KOPT-K1 (cell line): ENCODE data around the gene WNT7A.

Source experiments
- H3K27ac ChIP-seq: fragments of 200-600 bp; sonication (generic); 2 replicates; pipeline ENCODE4 v1.5.1; 2016; ENCODE audit warnings: antibody characterized with exemption, mild to moderate bottlenecking, low read depth, low read length; ENCODE audit not compliant: poor library complexity, severe bottlenecking
- H3K36me3 ChIP-seq: fragments of 200-600 bp; sonication (generic); 2 replicates; pipeline ENCODE4 v1.5.1; 2017; ENCODE audit warnings: antibody characterized with exemption, mild to moderate bottlenecking, low read length, moderate library complexity; ENCODE audit not compliant: insufficient read depth
- H3K9me3 ChIP-seq: fragments of 200-600 bp; sonication (generic); 2 replicates; pipeline ENCODE4 v1.5.1; 2017; ENCODE audit warnings: antibody characterized with exemption, low read length, mild to moderate bottlenecking; ENCODE audit not compliant: insufficient read depth, poor library complexity, severe bottlenecking

Gene WNT7A

GRCh38 chr3:13849018-13849417, 30.9 kb downstream of the WNT7A start:
- Histone ChIP-seq H3K9me3 (no peaks in the 10 kb centered on the region), H3K27ac (no peak overlapping the region), H3K36me3 (no peaks in the 10 kb centered on the region)

GRCh38 chr3:13846716-13847570, 32.9 kb downstream of the WNT7A start:
- H3K27ac ChIP-seq, result no peak overlapping the region
- H3K9me3 ChIP-seq, result no peaks in the 10 kb centered on the region
- no peaks in the 10 kb centered on the region for H3K36me3 ChIP-seq

- H3K27ac ChIP-seq, result no peak overlapping the region
- H3K36me3 ChIP-seq, result no peaks in the 10 kb centered on the region
- no peaks in the 10 kb centered on the region for H3K9me3 ChIP-seq
Measured at GRCh38 chr3:13846238-13846637, 33.6 kb downstream of the WNT7A start.

- no peaks in the 10 kb centered on the region for H3K9me3 ChIP-seq
Measured at GRCh38 chr3:13845806-13846205, 34.1 kb downstream of the WNT7A start.

GRCh38 chr3:13844911-13845310, 35.0 kb downstream of the WNT7A start:
- no peaks in the 10 kb centered on the region for H3K36me3 ChIP-seq
- H3K9me3 ChIP-seq, result no peaks in the 10 kb centered on the region
- H3K27ac ChIP-seq, result no peak overlapping the region

More at GRCh38 chr3:13845806-13846205, 34.1 kb downstream of the WNT7A start:
- no peak overlapping the region for H3K27ac ChIP-seq
- H3K36me3 ChIP-seq, result no peaks in the 10 kb centered on the region

- H3K36me3 ChIP-seq, result no peaks in the 10 kb centered on the region
- H3K27ac ChIP-seq, result no peak overlapping the region
- no peaks in the 10 kb centered on the region for H3K9me3 ChIP-seq
Measured at GRCh38 chr3:13844286-13844685, 35.6 kb downstream of the WNT7A start.

GRCh38 chr3:13843351-13843750, 36.5 kb downstream of the WNT7A start:
- Histone ChIP-seq H3K36me3 (no peaks in the 10 kb centered on the region), H3K9me3 (no peaks in the 10 kb centered on the region), H3K27ac (no peak overlapping the region)

GRCh38 chr3:13842226-13842625, 37.6 kb downstream of the WNT7A start:
- Histone ChIP-seq H3K9me3 (no peaks in the 10 kb centered on the region), H3K36me3 (no peaks in the 10 kb centered on the region), H3K27ac (no peak overlapping the region)

- no peak overlapping the region for H3K27ac ChIP-seq
- H3K36me3 ChIP-seq, result no peaks in the 10 kb centered on the region
- H3K9me3 ChIP-seq, result no peaks in the 10 kb centered on the region
Measured at GRCh38 chr3:13841826-13842225, 38.0 kb downstream of the WNT7A start.

GRCh38 chr3:13841141-13841540, 38.7 kb downstream of the WNT7A start:
- Histone ChIP-seq H3K36me3 (no peaks in the 10 kb centered on the region), H3K9me3 (no peaks in the 10 kb centered on the region), H3K27ac (no peak overlapping the region)

GRCh38 chr3:13840456-13840855, 39.4 kb downstream of the WNT7A start:
- no peak overlapping the region for H3K27ac ChIP-seq
- no peaks in the 10 kb centered on the region for H3K36me3 ChIP-seq
- no peaks in the 10 kb centered on the region for H3K9me3 ChIP-seq

GRCh38 chr3:13839726-13840340, 40.0 kb downstream of the WNT7A start:
- no peaks in the 10 kb centered on the region for H3K9me3 ChIP-seq
- H3K36me3 ChIP-seq, result no peaks in the 10 kb centered on the region
- no peak overlapping the region for H3K27ac ChIP-seq

GRCh38 chr3:13839253-13839652, 40.6 kb downstream of the WNT7A start:
- H3K9me3 ChIP-seq, result no peaks in the 10 kb centered on the region
- H3K27ac ChIP-seq, result no peak overlapping the region

GRCh38 chr3:13838421-13838820, 41.5 kb downstream of the WNT7A start:
- Histone ChIP-seq H3K27ac (no peak overlapping the region), H3K9me3 (no peaks in the 10 kb centered on the region), H3K36me3 (no peaks in the 10 kb centered on the region)

More at GRCh38 chr3:13839253-13839652, 40.6 kb downstream of the WNT7A start:
- no peaks in the 10 kb centered on the region for H3K36me3 ChIP-seq

GRCh38 chr3:13837751-13838150, 42.1 kb downstream of the WNT7A start:
- no peak overlapping the region for H3K27ac ChIP-seq
- no peaks in the 10 kb centered on the region for H3K9me3 ChIP-seq

More at GRCh38 chr3:13837751-13838150, 42.1 kb downstream of the WNT7A start:
- no peaks in the 10 kb centered on the region for H3K36me3 ChIP-seq
